HS-5 (cell line): ENCODE measurements around the gene DDX50.
A peak's percentile ranks its signal among the peaks of the same experiment; 100 is the strongest.
"Not testable (repeated sequence)": the region's sequence is repeated elsewhere in the genome, so short reads cannot be mapped to it uniquely, and the experiment has no call there.

Experiments
- DNase-seq: peaks from one replicate; pipeline ENCODE4 v3.0.0-alpha.2; 2012; ENCODE audit warnings: low read depth

The DDX50 gene

GRCh38 chr10:68902382-68902781 is 1.3 kb downstream of the DDX50 start:
- DNase-seq: no peak

- no peak for DNase-seq
These were observed 23.5 kb downstream of the DDX50 start for GRCh38 chr10:68924593-68924992.

GRCh38 chr10:68925489-68925888 is 24.4 kb downstream of the DDX50 start:
- no peak for DNase-seq

- not testable (repeated sequence) for DNase-seq
These were observed 28.0 kb downstream of the DDX50 start for GRCh38 chr10:68929157-68929556.

- DNase-seq: not testable (repeated sequence)
These were observed 28.8 kb downstream of the DDX50 start for GRCh38 chr10:68929888-68930287.

GRCh38 chr10:68932860-68933259 is 31.7 kb downstream of the DDX50 start:
- not testable (repeated sequence) for DNase-seq

GRCh38 chr10:68934994-68935393 is 33.9 kb downstream of the DDX50 start:
- no peak for DNase-seq

GRCh38 chr10:68938117-68938516 is 37.0 kb downstream of the DDX50 start:
- DNase-seq: no peak

- DNase-seq: no peak
These were observed 37.8 kb downstream of the DDX50 start for GRCh38 chr10:68938884-68939283.

GRCh38 chr10:68940917-68941316 is 39.8 kb downstream of the DDX50 start:
- DNase-seq: not testable (repeated sequence)

GRCh38 chr10:68950598-68950997 is 49.5 kb downstream of the DDX50 start:
- DNase-seq: no peak

GRCh38 chr10:68954904-68955303 is 53.8 kb downstream of the DDX50 start:
- no peak for DNase-seq

- no peak for DNase-seq
These were observed 54.3 kb downstream of the DDX50 start for GRCh38 chr10:68955355-68955831.

GRCh38 chr10:68955832-68956532 is 54.9 kb downstream of the DDX50 start, which contains the start of gene DDX21:
DDX21 (plus strand) TSS chr10:68956170; CDS start chr10:68956226, 56 bp downstream.
- DNase-seq: peak; percentile 83

GRCh38 chr10:68957284-68957615 is 56.1 kb downstream of the DDX50 start:
- DNase-seq: no peak

- no peak for DNase-seq
These were observed 56.5 kb downstream of the DDX50 start for GRCh38 chr10:68957654-68958053.

GRCh38 chr10:68959695-68960527 is 58.8 kb downstream of the DDX50 start:
- DNase-seq: no peak

- DNase-seq: no peak
These were observed 62.0 kb downstream of the DDX50 start for GRCh38 chr10:68963151-68963550.

GRCh38 chr10:68973975-68974374 is 72.9 kb downstream of the DDX50 start:
- no peak for DNase-seq

GRCh38 chr10:68975936-68976473 is 74.9 kb downstream of the DDX50 start:
- not testable (repeated sequence) for DNase-seq

- not testable (repeated sequence) for DNase-seq
These were observed 78.6 kb downstream of the DDX50 start for GRCh38 chr10:68979738-68980137.

GRCh38 chr10:68981074-68981473 is 80.0 kb downstream of the DDX50 start:
- DNase-seq: no peak

- no peak for DNase-seq
These were observed 81.3 kb downstream of the DDX50 start for GRCh38 chr10:68982389-68982788.
